Adrenal gland (tissue), 19 donors: ENCODE data around the gene CYSTM1. TPM values are rescaled to one million over a fixed set of nuclear protein-coding genes. Genes with fewer than 3 reads are reported as not detected.

Experiments used
- DNase-seq, 7 donors: peaks; one replicate each; pipeline ENCODE4 v3.0.0-alpha.2; 2019 to 2020
- H3K27ac ChIP-seq, 5 donors: fragments of 200-600 bp; sonication (generic) in 4 of 5; 1 replicate in 3 of 5; 2 replicates in 2 of 5; pipeline versions ENCODE4 v1.5.1 to v1.8.0; 2016 to 2020; ENCODE audit warnings: mild to moderate bottlenecking in 1 of 5
- H3K27me3 ChIP-seq: fragments of 200-600 bp; 2 replicates; pipeline ENCODE4 v1.8.0; 2021
- H3K36me3 ChIP-seq, 2 donors: fragments of 200-600 bp; replicated peaks in 1 of 2; 1 replicate in 1 of 2; 2 replicates in 1 of 2; pipeline versions ENCODE4 v1.5.1 to v1.8.0; 2018 to 2022
- H3K4me1 ChIP-seq, 2 donors: fragments of 200-600 bp; replicated peaks in 1 of 2; 1 replicate in 1 of 2; 2 replicates in 1 of 2; pipeline versions ENCODE4 v1.5.1 to v1.8.0; 2018 to 2021
- H3K4me3 ChIP-seq, 4 donors: fragments of 200-600 bp; sonication (generic) in 3 of 4; one replicate each; pipeline ENCODE4 v1.5.1; 2016 to 2018
- H3K9me3 ChIP-seq, 3 donors: fragments of 200-600 bp; sonication (generic) in 1 of 3; replicated peaks in 1 of 3; 1 replicate in 2 of 3; 2 replicates in 1 of 3; pipeline versions ENCODE4 v1.5.1 to v1.8.0; 2016 to 2021
- CTCF ChIP-seq, 6 experiments: fragments of 450-650 bp in 4 of 6; fragments of 200-600 bp in 2 of 6; sonication (generic) in 1 of 6; IDR thresholded peaks; 1 replicate in 5 of 6; 2 replicates in 1 of 6; pipeline versions ENCODE4 v1.5.1 to v1.8.0; 2016 to 2021; ENCODE audit warnings: antibody characterized with exemption in 6 of 6, mild to moderate bottlenecking in 2 of 6, moderate library complexity in 1 of 6
- POLR2A ChIP-seq, 2 donors: fragments of 450-650 bp; IDR thresholded peaks; one replicate each; pipeline ENCODE4 v1.6.1; 2017; ENCODE audit warnings: antibody characterized with exemption in 2 of 2, mild to moderate bottlenecking in 2 of 2, moderate library complexity in 1 of 2
- WGBS, 4 donors: extraction: QIAGEN DNeasy Blood & Tissue Kit in 2 of 4; methylation state at CpG; one replicate each; pipeline versions ENCODE4 v1.1.5 to v1.1.7; 2013 to 2017; 5-methylcytosine and 5-hydroxymethylcytosine counted together
- intact Hi-C, 2 donors: fragments of 100-400 bp; cut with DNase I; formaldehyde crosslinking; loops; one replicate each; pipeline versions ENCODE4 v1.14.1 to v1.15.0; 2022 to 2023
- long read RNA-seq, 10 donors: library from polyadenylated mRNA in 3 of 10; unstranded in 2 of 10; stranded (forward) in 1 of 10; transcript quantifications; one replicate each; pipeline ENCODE4 v2.0.0 and lab custom pipeline, GENCODE V29; 2021 to 2026
- polyA plus RNA-seq, 3 donors: library from polyadenylated mRNA; stranded (reverse); fragments of 200-250 nt in 2 of 3; fragments of 350-450 nt in 1 of 3; fragmentation: Illumina TruSeq in 1 of 3; extraction: RNeasy Lipid Tissue Mini Kit (QIAGEN cat#74804) in 1 of 3; gene quantifications; one replicate each; pipeline ENCODE4 v1.2.3, GENCODE V29; 2013 to 2014
- total RNA-seq, 9 donors: library from RNA; depleted of rRNA in 4 of 9; stranded (reverse); fragments of >200 nt in 4 of 9; fragments of 120-200 nt in 1 of 9; fragmentation: NEBNext Ultra II Directional in 1 of 9; extraction: Animal tissue kit (Norgen Biotek cat#: 25700) in 1 of 9; gene quantifications; one replicate each; pipeline versions ENCODE4 v1.1.0 to v1.2.4, GENCODE V29; 2013 to 2023
- donor health status: healthy with polysubstance abuse.
- donor health status: Bipolar disorder and iron deficiency.
- donor health status: DM: yes; HTN: yes; CAD: no.
- donor health status: DM: no; HTN: no; CAD: no.
- donor health status: DM: no; HTN: no; CAD: no.
- donor health status: DM: yes; HTN: yes; CAD: no.

Gene CYSTM1
- 100 to 1,000 TPM in 8 of 9 donors, 10 to 100 TPM in 1; 42.6 to 605 (median 180) TPM for total RNA-seq
- polyA plus RNA-seq, result 100 to 1,000 TPM; 126 to 188 (median 152) TPM
- long read RNA-seq, donor 1, transcript CYSTM1-201 (3 exons, 1,336 nt), result major isoform, 54 of 77 reads
- long read RNA-seq, donor 1, partial matches to known transcripts, result 17 of 77 reads
- long read RNA-seq, donor 1, other reads (novel, unspliced or antisense), result 5 of 77 reads
- long read RNA-seq, donor 2, transcript CYSTM1-201 (3 exons, 1,336 nt), result major isoform, 23 of 36 reads
- long read RNA-seq, donor 2, partial matches to known transcripts, result 13 of 36 reads
- long read RNA-seq, donor 2, other reads (novel, unspliced or antisense), result 0 of 36 reads
- long read RNA-seq, donor 3, transcript CYSTM1-201 (3 exons, 1,336 nt), result major isoform, 50 of 72 reads
- long read RNA-seq, donor 3, partial matches to known transcripts, result 21 of 72 reads
- long read RNA-seq, donor 3, other reads (novel, unspliced or antisense), result 0 of 72 reads
- long read RNA-seq, donor 4, transcript CYSTM1-201 (3 exons, 1,336 nt), result major isoform, 356 of 399 reads
- long read RNA-seq, donor 4, partial matches to known transcripts, result 12 of 399 reads
- long read RNA-seq, donor 4, other reads (novel, unspliced or antisense), result 27 of 399 reads
- long read RNA-seq, donor 5, transcript CYSTM1-201 (3 exons, 1,336 nt), result major isoform, 399 of 423 reads
- long read RNA-seq, donor 5, partial matches to known transcripts, result 4 of 423 reads
- long read RNA-seq, donor 5, other reads (novel, unspliced or antisense), result 16 of 423 reads
- long read RNA-seq, donor 6, transcript CYSTM1-201 (3 exons, 1,336 nt), result major isoform, 445 of 489 reads
- long read RNA-seq, donor 6, partial matches to known transcripts, result 26 of 489 reads
- long read RNA-seq, donor 6, other reads (novel, unspliced or antisense), result 17 of 489 reads
- long read RNA-seq, donor 7, transcript CYSTM1-201 (3 exons, 1,336 nt), result major isoform, 14 of 19 reads
- long read RNA-seq, donor 7, partial matches to known transcripts, result 5 of 19 reads
- long read RNA-seq, donor 7, other reads (novel, unspliced or antisense), result 0 of 19 reads
- long read RNA-seq, donor 8, transcript CYSTM1-201 (3 exons, 1,336 nt), result major isoform, 30 of 139 reads
- long read RNA-seq, donor 8, partial matches to known transcripts, result 43 of 139 reads
- long read RNA-seq, donor 8, other reads (novel, unspliced or antisense), result 64 of 139 reads
- long read RNA-seq, donor 9, transcript CYSTM1-201 (3 exons, 1,336 nt), result major isoform, 27 of 96 reads
- long read RNA-seq, donor 9, partial matches to known transcripts, result 40 of 96 reads
- long read RNA-seq, donor 9, other reads (novel, unspliced or antisense), result 29 of 96 reads
- long read RNA-seq, donor 10, transcript CYSTM1-201 (3 exons, 1,336 nt), result major isoform, 15 of 15 reads
- long read RNA-seq, donor 10, partial matches to known transcripts, result 0 of 15 reads
- long read RNA-seq, donor 10, other reads (novel, unspliced or antisense), result 0 of 15 reads

GRCh38 chr5:140174465-140175366 is at the start of gene CYSTM1:
CYSTM1 (plus strand) TSS chr5:140175188; CDS start chr5:140194466, 19,278 bp downstream.
- no peaks in the 10 kb centered on the region for H3K9me3 ChIP-seq
- TF ChIP-seq CTCF (IDR thresholded peaks at IDR 0.05) (no peak), POLR2A (IDR thresholded peaks at IDR 0.05) (peak; percentile 52 to 93)
- H3K4me1 ChIP-seq, result peaks cover 18 to 36% of the 10 kb centered on the region in 2 donors
- H3K27ac ChIP-seq, result peak within 1 kb of the TSS; percentile 90 to 99 (median 97)
- peak within 1 kb of the TSS; percentile 62 to 96 (median 79) for H3K4me3 ChIP-seq
- DNase-seq, result peak; percentile 95 to 98 (median 98)
- no peaks in the 10 kb centered on the region for H3K36me3 ChIP-seq
- 1 to 9% (median 4%) methylated on average over 11 to 61 of the region's 61 CpGs for WGBS, 4 donors
- intact Hi-C loops, result loop anchor here in 1 of 2 donors (5.0 kb wide), 1 partner anchor 68 kb away; no protein-coding TSS in a partner anchor
- no peaks in the 10 kb centered on the region for H3K27me3 ChIP-seq

- DNase-seq, result no peak
- Histone ChIP-seq H3K4me3 (no peak within 1 kb of the TSS), H3K36me3 (no peaks in the 10 kb centered on the region), H3K9me3 (no peaks in the 10 kb centered on the region), H3K27ac (no peak within 1 kb of the TSS), H3K27me3 (no peaks in the 10 kb centered on the region), H3K4me1 (peaks cover 15 to 17% of the 10 kb centered on the region in 2 donors)
- 94 to 98% (median 96%) methylated on average over 4 of the region's 4 CpGs for WGBS, 4 donors
- TF ChIP-seq CTCF (IDR thresholded peaks at IDR 0.05) (no peak), POLR2A (IDR thresholded peaks at IDR 0.05) (no peak)
- intact Hi-C loops, result no loop called here
These were observed 49.4 kb upstream of the CYSTM1 start, which contains the start of gene IGIP for GRCh38 chr5:140125637-140126036. IGIP (plus strand) TSS chr5:140125937; CDS start chr5:140128477, 2,540 bp downstream.

- H3K36me3 ChIP-seq, result no peaks in the 10 kb centered on the region
- H3K4me3 ChIP-seq, result no peak overlapping the region
- H3K27ac ChIP-seq, result no peak overlapping the region
- intact Hi-C loops, result no loop called here
- H3K4me1 ChIP-seq, result peaks cover 15 to 19% of the 10 kb centered on the region in 2 donors
- 88 to 91% (median 89%) methylated on average over 6 of the region's 6 CpGs for WGBS, 4 donors
- H3K27me3 ChIP-seq, result no peaks in the 10 kb centered on the region
- no peak for DNase-seq
- no peaks in the 10 kb centered on the region for H3K9me3 ChIP-seq
- TF ChIP-seq POLR2A (IDR thresholded peaks at IDR 0.05) (no peak), CTCF (IDR thresholded peaks at IDR 0.05) (no peak)
These were observed 48.5 kb upstream of the CYSTM1 start for GRCh38 chr5:140126315-140127012.
